TTC549 (cell line): ENCODE data around the gene UBE2S.
"Not testable (repeated sequence)": the region's sequence is repeated elsewhere in the genome, so short reads cannot be mapped to it uniquely, and the experiment has no call there.

ENCODE experiments used
- FAIRE-seq: peaks from 2 replicates; lab custom pipeline; 2012; peaks lifted over from hg19 to GRCh38; lab: Jason Lieb, UNC

UBE2S gene

GRCh38 chr19:55407550-55407799 is at the start of gene UBE2S:
UBE2S (minus strand) TSS chr19:55407788; CDS start chr19:55407589, 199 bp downstream.
- not testable (repeated sequence) for FAIRE-seq

GRCh38 chr19:55456347-55456746 is 48.8 kb upstream of the UBE2S start:
- no peak for FAIRE-seq

- no peak for FAIRE-seq
Observed at GRCh38 chr19:55455576-55456235, 48.1 kb upstream of the UBE2S start.

GRCh38 chr19:55454787-55455243 is 47.2 kb upstream of the UBE2S start:
- no peak for FAIRE-seq

GRCh38 chr19:55453511-55454260 is 46.1 kb upstream of the UBE2S start:
- FAIRE-seq = no peak

- no peak for FAIRE-seq
Observed at GRCh38 chr19:55452749-55453346, 45.3 kb upstream of the UBE2S start.

- FAIRE-seq = no peak
Observed at GRCh38 chr19:55451965-55452748, 44.6 kb upstream of the UBE2S start.

- no peak for FAIRE-seq
Observed at GRCh38 chr19:55451163-55451964, 43.8 kb upstream of the UBE2S start.

GRCh38 chr19:55449469-55449868 is 41.9 kb upstream of the UBE2S start:
- FAIRE-seq = no peak

GRCh38 chr19:55448175-55448490 is 40.5 kb upstream of the UBE2S start:
- not testable (repeated sequence) for FAIRE-seq

- no peak for FAIRE-seq
Observed at GRCh38 chr19:55447421-55448174, 40.0 kb upstream of the UBE2S start.

GRCh38 chr19:55446060-55446459 is 38.5 kb upstream of the UBE2S start:
- no peak for FAIRE-seq

- no peak for FAIRE-seq
Observed at GRCh38 chr19:55444646-55445045, 37.1 kb upstream of the UBE2S start.

- no peak for FAIRE-seq
Observed at GRCh38 chr19:55443824-55444480, 36.4 kb upstream of the UBE2S start.

- FAIRE-seq = no peak
Observed at GRCh38 chr19:55443045-55443823, 35.6 kb upstream of the UBE2S start, which contains the start of gene SHISA7. SHISA7 (minus strand) TSS chr19:55443300; CDS start chr19:55442863, 437 bp downstream.

- FAIRE-seq = no peak
Observed at GRCh38 chr19:55442372-55442961, 34.9 kb upstream of the UBE2S start.

- no peak for FAIRE-seq
Observed at GRCh38 chr19:55441692-55442321, 34.2 kb upstream of the UBE2S start.

- no peak for FAIRE-seq
Observed at GRCh38 chr19:55441319-55441691, 33.7 kb upstream of the UBE2S start.
